ENCODE measurements around the gene BCAN. TPM values are rescaled to one million over a fixed set of nuclear protein-coding genes. Genes with fewer than 3 reads are reported as not detected.
"Not testable (repeated sequence)": the region's sequence is repeated elsewhere in the genome, so short reads cannot be mapped to it uniquely, and the experiment has no call there.

BCAN gene
- total and polyA plus RNA-seq, 10 donors: 0.10 to 0.11 TPM; not detected in 8

- no peak for DNase-seq
- peaks cover 6 to 25% (median 12%) of the 10 kb centered on the region in 6 donors for H3K4me1 ChIP-seq
- no peak overlapping the region for H3K27ac ChIP-seq
- H3K27me3 ChIP-seq (replicated peaks in 1 of 7): peaks cover 0 to 36% (median 0%) of the 10 kb centered on the region in 7 donors
- H3K36me3 ChIP-seq: no peaks in the 10 kb centered on the region
- TF ChIP-seq POLR2A (IDR thresholded peaks at IDR 0.05) (no peak), POLR2AphosphoS5 (IDR thresholded peaks at IDR 0.05) (peak in 1 of 3 donors; percentile 7), CTCF (IDR thresholded peaks at IDR 0.05 in 8 of 11, conservative IDR thresholded peaks at IDR 0.05 in 3 of 11) (peak in 10 of 11 experiments; percentile 36 to 69 (median 52))
- H3K9me3 ChIP-seq: no peaks in the 10 kb centered on the region
- 43 to 49% (median 44%) methylated on average over 6 of the region's 6 CpGs for WGBS, 5 donors
- intact Hi-C loops (cut with DNase I; ENCODE audit: low total_unique reads): loop anchor here (5.0 to 10.0 kb wide), 2 partner anchors 124 to 157 kb away; no protein-coding TSS in a partner anchor
- H3K4me3 ChIP-seq: no peak overlapping the region
Measured at GRCh38 chr1:156608981-156609380, 32.9 kb upstream of the BCAN start.

GRCh38 chr1:156610072-156610471 lies 31.8 kb upstream of the BCAN start:
- not testable (repeated sequence) for DNase-seq, H3K36me3 ChIP-seq, H3K27ac ChIP-seq, H3K4me3 ChIP-seq, H3K9me3 ChIP-seq
- peaks cover 0 to 36% (median 0%) of the 10 kb centered on the region in 7 donors for H3K27me3 ChIP-seq (replicated peaks in 1 of 7)
- 89 to 93% (median 91%) methylated on average over 9 of the region's 9 CpGs for WGBS, 5 donors
- H3K4me1 ChIP-seq: peaks cover 6 to 25% (median 12%) of the 10 kb centered on the region in 6 donors
- intact Hi-C loops (cut with DNase I; ENCODE audit: low total_unique reads): loop anchor here (5.0 kb wide), 1 partner anchor 223 kb away; no protein-coding TSS in a partner anchor

DNA sequence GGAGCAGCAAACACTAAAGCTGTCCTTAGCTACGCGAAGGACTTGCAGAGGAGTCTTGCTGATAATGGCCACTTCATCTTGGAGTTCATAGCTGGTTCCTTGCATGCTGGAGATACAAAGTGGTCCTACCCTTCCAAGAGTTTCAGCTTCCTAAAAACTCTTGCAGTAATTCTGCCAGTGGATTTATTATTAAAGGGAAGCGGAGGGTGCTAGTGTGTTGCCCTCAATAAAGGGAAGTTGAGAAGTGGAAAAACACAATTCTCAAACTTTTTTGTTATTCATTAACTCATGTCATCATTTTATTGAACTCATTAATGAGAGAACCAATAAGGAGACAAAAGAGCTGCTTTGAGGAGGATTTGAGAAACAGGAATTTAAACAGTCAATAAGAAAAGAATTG lies 29.3 kb upstream of the BCAN start:
- DNase-seq: no peak
- no peaks in the 10 kb centered on the region for H3K9me3 ChIP-seq
- no peaks in the 10 kb centered on the region for H3K36me3 ChIP-seq
- intact Hi-C loops (cut with DNase I; ENCODE audit: low total_unique reads): loop anchor here (5.0 kb wide), 1 partner anchor 225 kb away; no protein-coding TSS in a partner anchor
- peaks cover 6 to 14% (median 9%) of the 10 kb centered on the region in 6 donors for H3K4me1 ChIP-seq
- no peak overlapping the region for H3K27ac ChIP-seq
- no peak overlapping the region for H3K4me3 ChIP-seq
- TF ChIP-seq POLR2AphosphoS5 (IDR thresholded peaks at IDR 0.05): no peak
- no peak for TF ChIP-seq CTCF (IDR thresholded peaks at IDR 0.05 in 8 of 11, conservative IDR thresholded peaks at IDR 0.05 in 3 of 11)
- no peak for TF ChIP-seq POLR2A (IDR thresholded peaks at IDR 0.05)
- 30 to 57% (median 45%) methylated on average over 3 of the region's 3 CpGs for WGBS, 5 donors
- H3K27me3 ChIP-seq (replicated peaks in 1 of 7): peaks cover 0 to 53% (median 0%) of the 10 kb centered on the region in 7 donors

GRCh38 chr1:156615946-156616345 lies 26.0 kb upstream of the BCAN start:
- TF ChIP-seq POLR2AphosphoS5 (IDR thresholded peaks at IDR 0.05) (no peak), CTCF (IDR thresholded peaks at IDR 0.05 in 8 of 11, conservative IDR thresholded peaks at IDR 0.05 in 3 of 11) (no peak), POLR2A (IDR thresholded peaks at IDR 0.05) (no peak)
- 59 to 67% (median 63%) methylated on average over 4 of the region's 4 CpGs for WGBS, 5 donors
- DNase-seq: no peak
- peaks cover 0 to 72% (median 0%) of the 10 kb centered on the region in 7 donors for H3K27me3 ChIP-seq (replicated peaks in 1 of 7)
- H3K9me3 ChIP-seq: no peaks in the 10 kb centered on the region
- H3K36me3 ChIP-seq: no peaks in the 10 kb centered on the region
- peak overlapping the region in 3 of 8 donors; percentile 28 to 37 (median 33) for H3K27ac ChIP-seq
- intact Hi-C loops (cut with DNase I; ENCODE audit: low total_unique reads): no loop called here
- no peaks in the 10 kb centered on the region for H3K4me1 ChIP-seq
- no peak overlapping the region for H3K4me3 ChIP-seq

Data from spleen (tissue), 11 donors.